CD4-positive, alpha-beta T cell (primary cell): ENCODE data around the gene SLIRP. TPM values are rescaled to one million over a fixed set of nuclear protein-coding genes. Genes with fewer than 3 reads are reported as not detected.

Source experiments
- ATAC-seq: fragments of 200-7000 bp; cut with Tn5 transposase; one replicate; pipeline ENCODE4 v1.10.0; 2022; ENCODE audit warnings: mild to moderate bottlenecking; ENCODE audit not compliant: poor library complexity
- CTCF ChIA-PET: fragments of 350-600 bp; sonication (Branson Sonifier 250); formaldehyde crosslinking; loops from one replicate; lab custom pipeline; 2021; ENCODE audit warnings: antibody characterized with exemption, inconsistent platforms; lab: Charles Lee
- POLR2A ChIA-PET: fragments of 350-600 bp; sonication (Branson Sonifier 250); formaldehyde crosslinking; loops from one replicate; lab custom pipeline; 2021; ENCODE audit warnings: antibody characterized with exemption, inconsistent platforms; lab: Charles Lee
- DNase-seq, 14 experiments: peaks; one replicate each; pipeline ENCODE4 v3.0.0-alpha.2; 2013 to 2020; ENCODE audit warnings: mixed read lengths in 2 of 14
- H3K27ac ChIP-seq, 2 donors: one replicate each; pipeline versions ENCODE4 v1.5.1 to v1.7.0; 2013; ENCODE audit warnings: low read length in 2 of 2, low read depth in 1 of 2, mild to moderate bottlenecking in 1 of 2
- H3K27me3 ChIP-seq, 2 experiments: 1 replicate in 1 of 2; 2 replicates in 1 of 2; pipeline versions ENCODE4 v1.6.1 to v1.7.0; 2013; ENCODE audit warnings: low read length in 2 of 2, control low read depth in 1 of 2, mild to moderate bottlenecking in 1 of 2, moderate library complexity in 1 of 2; ENCODE audit not compliant: insufficient read depth in 2 of 2, control insufficient read depth in 1 of 2
- H3K36me3 ChIP-seq: one replicate; pipeline ENCODE4 v1.6.1; 2013; ENCODE audit warnings: low read length, control low read depth; ENCODE audit not compliant: insufficient read depth
- H3K4me1 ChIP-seq: one replicate; pipeline ENCODE4 v1.6.1; 2013; ENCODE audit warnings: low read length, control low read depth; ENCODE audit not compliant: insufficient read depth
- H3K4me3 ChIP-seq: one replicate; pipeline ENCODE4 v1.5.1; 2013; ENCODE audit warnings: mild to moderate bottlenecking, low read length, moderate library complexity
- H3K9me3 ChIP-seq, 2 experiments: 1 replicate in 1 of 2; 2 replicates in 1 of 2; pipeline versions ENCODE4 v1.6.1 to v1.7.0; 2013; ENCODE audit warnings: low read length in 2 of 2, mild to moderate bottlenecking in 2 of 2, control low read depth in 1 of 2, moderate library complexity in 1 of 2; ENCODE audit not compliant: control insufficient read depth in 1 of 2, insufficient read depth in 1 of 2
- H3K27ac Mint-ChIP-seq: one replicate; pipeline ENCODE4 v1.8.0; 2020; ENCODE audit warnings: mixed read lengths
- H3K27me3 Mint-ChIP-seq: one replicate; pipeline ENCODE4 v1.8.0; 2021; ENCODE audit warnings: mixed read lengths
- H3K36me3 Mint-ChIP-seq: one replicate; pipeline ENCODE4 v1.8.0; 2021; ENCODE audit warnings: low read depth, mixed read lengths
- H3K4me1 Mint-ChIP-seq: one replicate; pipeline ENCODE4 v1.8.0; 2021; ENCODE audit warnings: low read depth, mixed read lengths
- H3K4me3 Mint-ChIP-seq: one replicate; pipeline ENCODE4 v1.8.0; 2020; ENCODE audit warnings: mild to moderate bottlenecking, mixed read lengths
- H3K9me3 Mint-ChIP-seq: one replicate; pipeline ENCODE4 v1.8.0; 2020; ENCODE audit warnings: mixed read lengths
- CTCF ChIP-seq: fragments of 200-600 bp; IDR thresholded peaks from one replicate; pipeline ENCODE4 v1.8.0; 2022; ENCODE audit warnings: antibody characterized with exemption, mild to moderate bottlenecking
- intact Hi-C, 2 experiments: fragments of 100-400 bp; cut with DNase I in 1 of 2; cut with micrococcal nuclease in 1 of 2; formaldehyde crosslinking; loops; one replicate each; pipeline versions ENCODE4 v1.15.1 to v1.9.0; 2023 to 2025; cut with DNase I, micrococcal nuclease
- total RNA-seq, 174 experiments: library from RNA in 2 of 174; stranded (reverse) in 2 of 174; gene quantifications; one replicate each; pipeline ENCODE4 v1.2.3 and lab custom pipeline; 2021 to 2026

The SLIRP gene
- total RNA-seq, 2 experiments from 2014 or later, result 46.8 to 49.7 TPM

GRCh38 chr14:77663293-77663692 is 44.6 kb upstream of the SLIRP start:
- no peaks in the 10 kb centered on the region for H3K9me3 ChIP-seq
- CTCF ChIA-PET, result no interaction called here
- no peak for ATAC-seq
- no peaks in the 10 kb centered on the region for H3K4me1 ChIP-seq
- no peaks in the 10 kb centered on the region for H3K9me3 Mint-ChIP-seq
- intact Hi-C loops, result no loop called here
- no peaks in the 10 kb centered on the region for H3K27me3 ChIP-seq
- no peaks in the 10 kb centered on the region for H3K27me3 Mint-ChIP-seq
- DNase-seq, result no peak
- no peaks in the 10 kb centered on the region for H3K4me1 Mint-ChIP-seq
- no peaks in the 10 kb centered on the region for H3K36me3 ChIP-seq
- H3K4me3 Mint-ChIP-seq, result no peak overlapping the region
- POLR2A ChIA-PET, result no interaction called here
- H3K27ac Mint-ChIP-seq, result no peak overlapping the region
- H3K27ac ChIP-seq, result no peak overlapping the region
- no peak for TF ChIP-seq CTCF
- H3K36me3 Mint-ChIP-seq, result no peaks in the 10 kb centered on the region
- no peak overlapping the region for H3K4me3 ChIP-seq

- H3K27me3 ChIP-seq, result no peaks in the 10 kb centered on the region
- Mint-ChIP-seq H3K27ac (no peak overlapping the region), H3K36me3 (no peaks in the 10 kb centered on the region), H3K4me1 (no peaks in the 10 kb centered on the region), H3K27me3 (no peaks in the 10 kb centered on the region), H3K4me3 (no peak overlapping the region), H3K9me3 (no peaks in the 10 kb centered on the region)
- H3K36me3 ChIP-seq, result peaks cover under 1% of the 10 kb centered on the region
- ATAC-seq (no peak), DNase-seq (no peak)
- ChIA-PET POLR2A (no interaction called here), CTCF (no interaction called here)
- intact Hi-C loops, result no loop called here
- H3K27ac ChIP-seq, result no peak overlapping the region
- TF ChIP-seq CTCF, result no peak
- H3K4me3 ChIP-seq, result no peak overlapping the region
- no peaks in the 10 kb centered on the region for H3K9me3 ChIP-seq
- H3K4me1 ChIP-seq, result no peaks in the 10 kb centered on the region
Measured at GRCh38 chr14:77667331-77667730, 40.6 kb upstream of the SLIRP start.

GRCh38 chr14:77673193-77673592 is 34.7 kb upstream of the SLIRP start:
- no peak for ATAC-seq
- intact Hi-C loops, result no loop called here
- no peak for DNase-seq
- Mint-ChIP-seq H3K4me3 (no peak overlapping the region), H3K36me3 (peaks cover 55% of the 10 kb centered on the region), H3K27me3 (no peaks in the 10 kb centered on the region), H3K27ac (no peak overlapping the region), H3K9me3 (no peaks in the 10 kb centered on the region), H3K4me1 (no peaks in the 10 kb centered on the region)
- H3K27ac ChIP-seq, result no peak overlapping the region
- no peak overlapping the region for H3K4me3 ChIP-seq
- no peak for TF ChIP-seq CTCF
- H3K4me1 ChIP-seq, result no peaks in the 10 kb centered on the region
- no peaks in the 10 kb centered on the region for H3K9me3 ChIP-seq
- no peaks in the 10 kb centered on the region for H3K27me3 ChIP-seq
- ChIA-PET POLR2A (no interaction called here), CTCF (no interaction called here)
- peaks cover 41% of the 10 kb centered on the region for H3K36me3 ChIP-seq
